DMS53 treated with DMSO at 0.1 percent for 48 hours (cell line): ENCODE results near the gene APBA2.

Experiments used
- DNase-seq: peaks from one replicate; lab custom pipeline; 2025; ENCODE audit not compliant: unreplicated experiment; lab: John Stamatoyannopoulos, UW

The APBA2 gene

GRCh38 chr15:28980709-28981350 lies 95.1 kb downstream of the APBA2 start:
- DNase-seq, result no peak

GRCh38 chr15:28981351-28981720 lies 95.6 kb downstream of the APBA2 start:
- no peak for DNase-seq

GRCh38 chr15:28981921-28982320 lies 96.1 kb downstream of the APBA2 start:
- DNase-seq, result no peak

- DNase-seq, result no peak
These were observed 97.1 kb downstream of the APBA2 start for GRCh38 chr15:28982886-28983285.

GRCh38 chr15:28983432-28984311 lies 97.9 kb downstream of the APBA2 start:
- no peak for DNase-seq

GRCh38 chr15:28984421-28985315 lies 98.9 kb downstream of the APBA2 start:
- no peak for DNase-seq

GRCh38 chr15:28985316-28985645 lies 99.5 kb downstream of the APBA2 start:
- no peak for DNase-seq

GRCh38 chr15:28985691-28986090 lies 99.9 kb downstream of the APBA2 start:
- DNase-seq, result no peak

GRCh38 chr15:28986108-28986507 lies 100.3 kb downstream of the APBA2 start:
- no peak for DNase-seq

- DNase-seq, result no peak
These were observed 101.0 kb downstream of the APBA2 start for GRCh38 chr15:28986726-28987125.

GRCh38 chr15:28987337-28987736 lies 101.6 kb downstream of the APBA2 start:
- DNase-seq, result no peak

GRCh38 chr15:28989239-28989830 lies 103.6 kb downstream of the APBA2 start:
- no peak for DNase-seq

- no peak for DNase-seq
These were observed 104.1 kb downstream of the APBA2 start for GRCh38 chr15:28989896-28990295.

GRCh38 chr15:28990390-28990789 lies 104.6 kb downstream of the APBA2 start:
- no peak for DNase-seq

GRCh38 chr15:28991236-28992171 lies 105.7 kb downstream of the APBA2 start:
- DNase-seq, result no peak

- DNase-seq, result no peak
These were observed 106.6 kb downstream of the APBA2 start for GRCh38 chr15:28992336-28992864.

GRCh38 chr15:28993051-28993719 lies 107.4 kb downstream of the APBA2 start:
- no peak for DNase-seq

- DNase-seq, result no peak
These were observed 107.9 kb downstream of the APBA2 start for GRCh38 chr15:28993720-28994053.

- DNase-seq, result no peak
These were observed 108.5 kb downstream of the APBA2 start for GRCh38 chr15:28994142-28994830.
